Mesothelial cell of epicardium (in vitro differentiated cells): ENCODE measurements around the gene MIGA2. TPM values are rescaled to one million over a fixed set of nuclear protein-coding genes. Genes with fewer than 3 reads are reported as not detected.

Experiments
- DNase-seq, 2 experiments: peaks; one replicate each; pipeline ENCODE4 v3.0.0; 2021; ENCODE audit warnings: low spot score in 2 of 2; ENCODE audit not compliant: unreplicated experiment in 2 of 2
- H3K27ac Mint-ChIP-seq: 2 replicates; pipeline ENCODE4 v1.8.0; 2021; ENCODE audit warnings: mixed read lengths
- H3K27me3 Mint-ChIP-seq: 2 replicates; pipeline ENCODE4 v1.8.0; 2021; ENCODE audit warnings: low read depth, mixed read lengths
- H3K36me3 Mint-ChIP-seq: 2 replicates; pipeline ENCODE4 v1.8.0; 2021; ENCODE audit warnings: mixed read lengths
- H3K4me1 Mint-ChIP-seq: 2 replicates; pipeline ENCODE4 v1.8.0; 2021; ENCODE audit warnings: mixed read lengths
- H3K4me3 Mint-ChIP-seq: 2 replicates; pipeline ENCODE4 v1.8.0; 2021; ENCODE audit warnings: mild to moderate bottlenecking, moderate library complexity, mixed read lengths
- H3K9me3 Mint-ChIP-seq: 2 replicates; pipeline ENCODE4 v1.8.0; 2021; ENCODE audit warnings: mixed read lengths
- total RNA-seq: library from RNA; stranded (reverse); gene quantifications from 3 replicates; pipeline ENCODE4 v1.2.1, GENCODE V29; 2021
- TF ChIP-seq, protein P1 (sequence below): fragments of 200-600 bp; sonication (generic); IDR thresholded peaks from one replicate; pipeline ENCODE4 v1.5.0; 2021; ENCODE audit warnings: antibody characterized with exemption; ENCODE audit not compliant: unreplicated experiment

MIGA2 gene
- total RNA-seq, 1 donor from 2014 or later: 37.9 TPM

DNA sequence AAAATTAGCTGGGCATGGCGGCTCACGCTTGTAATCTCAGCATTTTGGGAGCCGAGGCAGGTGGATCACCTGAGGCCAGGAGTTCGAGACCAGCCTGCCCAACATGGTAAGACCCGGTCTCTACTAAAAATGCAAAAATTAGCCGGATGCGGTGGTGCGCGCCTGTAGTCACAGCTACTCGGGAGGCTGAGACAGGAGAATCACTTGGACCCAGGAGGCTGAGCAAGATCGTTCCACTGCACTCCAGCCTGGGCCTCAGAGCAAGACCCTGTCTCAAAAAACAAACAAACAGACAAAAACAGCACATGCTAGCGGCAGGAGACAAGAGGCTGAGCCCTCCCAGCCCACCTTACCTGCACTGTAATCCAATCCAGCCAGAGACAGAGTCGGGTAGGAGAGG is 43.4 kb downstream of the MIGA2 start:
- no peak overlapping the region for H3K27ac Mint-ChIP-seq

DNA sequence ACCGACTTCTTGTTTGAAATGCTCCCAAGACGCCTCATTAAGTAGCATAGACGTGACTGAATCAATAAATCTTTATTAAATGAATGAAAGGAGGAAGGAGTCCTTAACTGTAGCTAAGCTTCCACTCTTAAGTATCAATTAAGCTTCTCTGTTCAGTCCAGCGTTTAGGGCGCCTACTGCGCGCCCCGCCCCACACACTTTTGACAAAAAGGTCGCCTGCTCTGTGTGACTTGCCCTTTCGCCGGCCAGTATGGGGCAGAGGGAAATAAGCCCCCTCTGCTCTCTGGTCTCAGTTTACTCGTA is 43.8 kb downstream of the MIGA2 start:
- Mint-ChIP-seq H3K4me1 (peaks cover 19% of the 10 kb centered on the region), H3K27ac (peak overlapping the region; percentile 78), H3K36me3 (no peaks in the 10 kb centered on the region), H3K4me3 (peak overlapping the region; percentile 85), H3K27me3 (no peaks in the 10 kb centered on the region), H3K9me3 (no peaks in the 10 kb centered on the region)
- no peak for DNase-seq
- TF ChIP-seq, protein P1, sequence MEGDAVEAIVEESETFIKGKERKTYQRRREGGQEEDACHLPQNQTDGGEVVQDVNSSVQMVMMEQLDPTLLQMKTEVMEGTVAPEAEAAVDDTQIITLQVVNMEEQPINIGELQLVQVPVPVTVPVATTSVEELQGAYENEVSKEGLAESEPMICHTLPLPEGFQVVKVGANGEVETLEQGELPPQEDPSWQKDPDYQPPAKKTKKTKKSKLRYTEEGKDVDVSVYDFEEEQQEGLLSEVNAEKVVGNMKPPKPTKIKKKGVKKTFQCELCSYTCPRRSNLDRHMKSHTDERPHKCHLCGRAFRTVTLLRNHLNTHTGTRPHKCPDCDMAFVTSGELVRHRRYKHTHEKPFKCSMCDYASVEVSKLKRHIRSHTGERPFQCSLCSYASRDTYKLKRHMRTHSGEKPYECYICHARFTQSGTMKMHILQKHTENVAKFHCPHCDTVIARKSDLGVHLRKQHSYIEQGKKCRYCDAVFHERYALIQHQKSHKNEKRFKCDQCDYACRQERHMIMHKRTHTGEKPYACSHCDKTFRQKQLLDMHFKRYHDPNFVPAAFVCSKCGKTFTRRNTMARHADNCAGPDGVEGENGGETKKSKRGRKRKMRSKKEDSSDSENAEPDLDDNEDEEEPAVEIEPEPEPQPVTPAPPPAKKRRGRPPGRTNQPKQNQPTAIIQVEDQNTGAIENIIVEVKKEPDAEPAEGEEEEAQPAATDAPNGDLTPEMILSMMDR: no peak

More for the DNA sequence above, 43.4 kb downstream of the MIGA2 start:
- Mint-ChIP-seq H3K36me3 (no peaks in the 10 kb centered on the region), H3K4me1 (peaks cover 19% of the 10 kb centered on the region), H3K4me3 (peak overlapping the region; percentile 85), H3K27me3 (no peaks in the 10 kb centered on the region), H3K9me3 (no peaks in the 10 kb centered on the region)
- no peak for DNase-seq
- TF ChIP-seq, protein P1: no peak

DNA sequence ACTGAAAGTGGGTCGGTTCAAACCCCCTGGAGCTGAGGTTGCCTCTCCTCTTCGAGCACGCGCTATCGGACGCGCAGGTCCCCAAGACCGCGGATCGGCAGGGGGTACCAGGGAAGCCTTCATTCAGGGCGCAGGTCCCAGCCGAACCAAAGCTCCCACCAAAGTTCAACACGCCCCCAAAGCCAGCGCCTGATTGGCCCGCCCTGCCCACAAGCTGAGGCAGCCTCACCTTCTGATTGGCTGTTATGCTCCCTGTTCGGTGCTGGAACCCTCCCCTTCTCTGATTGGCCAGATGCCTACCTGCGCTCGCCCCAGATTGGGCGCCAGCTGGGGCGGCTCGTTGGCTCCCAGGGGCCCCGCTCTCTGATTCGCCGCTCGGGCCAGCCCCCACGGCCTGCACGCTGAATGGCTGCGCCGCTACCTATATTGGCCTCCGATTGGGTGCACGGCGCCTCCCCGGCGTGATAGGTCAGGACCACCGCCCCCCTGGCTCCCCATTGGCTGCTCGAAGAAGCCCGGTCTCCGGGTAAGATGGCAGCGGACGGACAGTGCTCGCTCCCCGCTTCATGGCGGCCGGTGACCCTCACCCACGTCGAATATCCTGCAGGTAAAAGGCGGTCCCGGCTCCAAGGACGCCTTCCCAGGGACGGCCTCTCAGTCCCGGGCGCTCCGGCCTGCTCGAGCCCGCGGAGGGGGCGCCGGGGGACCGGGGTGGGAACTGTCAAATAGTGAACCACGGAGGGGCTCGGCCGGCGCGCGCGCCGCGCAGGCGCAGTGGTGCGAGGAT is 44.4 kb downstream of the MIGA2 start, which contains the start of gene DOLPP1:
DOLPP1 (plus strand) TSS at position 511 of the 787 bp plus-strand sequence; CDS start at position 532, 21 bp downstream.
- H3K27ac Mint-ChIP-seq: peak within 1 kb of the TSS; percentile 78
- H3K4me1 Mint-ChIP-seq: peaks cover 19% of the 10 kb centered on the region
- TF ChIP-seq, protein P1: no peak
- H3K27me3 Mint-ChIP-seq: no peaks in the 10 kb centered on the region
- H3K4me3 Mint-ChIP-seq: peak within 1 kb of the TSS; percentile 85
- H3K9me3 Mint-ChIP-seq: no peaks in the 10 kb centered on the region
- no peaks in the 10 kb centered on the region for H3K36me3 Mint-ChIP-seq
- DNase-seq: peak; percentile 98

DNA sequence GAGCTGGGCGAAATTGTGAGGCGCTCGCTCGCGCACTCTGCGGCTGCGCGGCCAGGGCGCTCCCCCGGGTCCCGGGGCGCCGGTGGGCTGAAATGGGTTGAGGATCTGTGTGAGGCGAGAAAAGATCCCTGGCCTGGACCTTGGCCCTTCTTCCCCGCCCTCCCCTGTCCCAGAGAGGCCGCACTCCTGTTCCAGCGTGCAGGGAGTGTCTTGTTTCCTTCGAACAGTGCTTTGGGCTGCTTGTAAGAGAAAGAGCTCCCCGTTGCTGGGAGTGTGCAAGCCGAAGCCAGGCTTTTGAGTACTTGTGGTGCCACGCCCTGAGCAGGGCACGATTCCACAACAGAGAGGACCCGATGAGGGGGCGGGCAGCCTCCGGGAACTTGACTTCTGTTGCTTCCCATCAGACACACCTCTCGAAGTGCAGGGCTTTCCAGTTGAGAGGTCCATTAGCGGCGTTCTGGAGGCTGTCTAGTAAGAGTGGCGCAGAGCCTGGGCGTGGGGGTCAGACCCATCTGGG is 45.0 kb downstream of the MIGA2 start:
- H3K27me3 Mint-ChIP-seq: no peaks in the 10 kb centered on the region
- peak overlapping the region; percentile 85 for H3K4me3 Mint-ChIP-seq
- TF ChIP-seq, protein P1: no peak
- H3K9me3 Mint-ChIP-seq: no peaks in the 10 kb centered on the region
- H3K4me1 Mint-ChIP-seq: peaks cover 19% of the 10 kb centered on the region
- no peak for DNase-seq
- peak overlapping the region; percentile 39 for H3K27ac Mint-ChIP-seq
- H3K36me3 Mint-ChIP-seq: no peaks in the 10 kb centered on the region

DNA sequence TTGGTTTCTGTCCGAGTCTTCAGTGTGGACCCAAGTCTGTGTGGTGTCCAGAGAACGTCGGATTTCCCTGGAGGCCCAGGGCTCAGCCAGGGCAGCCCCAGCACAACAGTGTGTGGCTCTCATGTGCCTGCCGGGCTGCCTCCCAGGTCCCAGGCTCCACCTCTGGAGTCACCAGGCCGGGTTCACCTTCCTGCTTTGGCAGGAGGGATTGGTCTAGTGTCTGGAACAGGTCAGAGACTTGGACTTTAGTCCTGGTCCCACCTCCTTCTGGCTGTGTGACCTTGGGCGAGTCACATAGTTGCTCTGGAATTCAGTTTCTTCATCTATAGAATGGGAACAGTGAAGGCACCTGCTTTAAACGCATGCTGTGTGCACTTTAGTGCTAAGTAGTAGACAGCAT is 47.7 kb downstream of the MIGA2 start:
- Mint-ChIP-seq H3K4me3 (no peak overlapping the region), H3K4me1 (peaks cover 19% of the 10 kb centered on the region), H3K9me3 (no peaks in the 10 kb centered on the region), H3K27me3 (no peaks in the 10 kb centered on the region), H3K36me3 (no peaks in the 10 kb centered on the region), H3K27ac (no peak overlapping the region)
- TF ChIP-seq, protein P1: no peak
- no peak for DNase-seq
